Duodenal mucosa (tissue), 2 donors: Measurements from ENCODE around the gene TET2.
"Not testable (repeated sequence)": the region's sequence is repeated elsewhere in the genome, so short reads cannot be mapped to it uniquely, and the experiment has no call there.

Source experiments
- H3K27ac ChIP-seq: one replicate; pipeline ENCODE4 v1.7.0; 2013; ENCODE audit warnings: low read depth, low read length
- H3K27me3 ChIP-seq, 2 donors: one replicate each; pipeline ENCODE4 v1.7.0; 2013; ENCODE audit warnings: low read length in 2 of 2, control low read depth in 1 of 2; ENCODE audit not compliant: insufficient read depth in 2 of 2, control insufficient read depth in 1 of 2
- H3K36me3 ChIP-seq, 2 donors: one replicate each; pipeline ENCODE4 v1.7.0; 2013; ENCODE audit warnings: low read length in 2 of 2, control low read depth in 1 of 2; ENCODE audit not compliant: insufficient read depth in 2 of 2, control insufficient read depth in 1 of 2
- H3K4me1 ChIP-seq, 2 donors: one replicate each; pipeline ENCODE4 v1.7.0; 2013; ENCODE audit warnings: low read length in 2 of 2, control low read depth in 1 of 2; ENCODE audit not compliant: insufficient read depth in 2 of 2, control insufficient read depth in 1 of 2
- H3K4me3 ChIP-seq, 2 donors: one replicate each; pipeline ENCODE4 v1.7.0; 2013; ENCODE audit warnings: low read length in 2 of 2, low read depth in 1 of 2
- H3K9ac ChIP-seq, 2 donors: one replicate each; pipeline ENCODE4 v1.7.0; 2013; ENCODE audit warnings: low read length in 2 of 2, low read depth in 1 of 2
- H3K9me3 ChIP-seq, 2 donors: one replicate each; pipeline ENCODE4 v1.7.0; 2013; ENCODE audit warnings: low read length in 2 of 2, control low read depth in 1 of 2; ENCODE audit not compliant: control insufficient read depth in 1 of 2

The TET2 gene

DNA sequence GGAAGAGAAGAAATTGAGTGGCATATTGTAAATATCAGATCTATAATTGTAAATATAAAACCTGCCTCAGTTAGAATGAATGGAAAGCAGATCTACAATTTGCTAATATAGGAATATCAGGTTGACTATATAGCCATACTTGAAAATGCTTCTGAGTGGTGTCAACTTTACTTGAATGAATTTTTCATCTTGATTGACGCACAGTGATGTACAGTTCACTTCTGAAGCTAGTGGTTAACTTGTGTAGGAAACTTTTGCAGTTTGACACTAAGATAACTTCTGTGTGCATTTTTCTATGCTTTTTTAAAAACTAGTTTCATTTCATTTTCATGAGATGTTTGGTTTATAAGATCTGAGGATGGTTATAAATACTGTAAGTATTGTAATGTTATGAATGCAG lies 132.6 kb downstream of the TET2 start:
- Histone ChIP-seq H3K36me3 (peaks cover 23 to 24% of the 10 kb centered on the region in 2 donors), H3K9me3 (no peaks in the 10 kb centered on the region), H3K27ac (no peak overlapping the region), H3K27me3 (no peaks in the 10 kb centered on the region), H3K4me1 (no peaks in the 10 kb centered on the region), H3K4me3 (no peak overlapping the region), H3K9ac (no peak overlapping the region)

DNA sequence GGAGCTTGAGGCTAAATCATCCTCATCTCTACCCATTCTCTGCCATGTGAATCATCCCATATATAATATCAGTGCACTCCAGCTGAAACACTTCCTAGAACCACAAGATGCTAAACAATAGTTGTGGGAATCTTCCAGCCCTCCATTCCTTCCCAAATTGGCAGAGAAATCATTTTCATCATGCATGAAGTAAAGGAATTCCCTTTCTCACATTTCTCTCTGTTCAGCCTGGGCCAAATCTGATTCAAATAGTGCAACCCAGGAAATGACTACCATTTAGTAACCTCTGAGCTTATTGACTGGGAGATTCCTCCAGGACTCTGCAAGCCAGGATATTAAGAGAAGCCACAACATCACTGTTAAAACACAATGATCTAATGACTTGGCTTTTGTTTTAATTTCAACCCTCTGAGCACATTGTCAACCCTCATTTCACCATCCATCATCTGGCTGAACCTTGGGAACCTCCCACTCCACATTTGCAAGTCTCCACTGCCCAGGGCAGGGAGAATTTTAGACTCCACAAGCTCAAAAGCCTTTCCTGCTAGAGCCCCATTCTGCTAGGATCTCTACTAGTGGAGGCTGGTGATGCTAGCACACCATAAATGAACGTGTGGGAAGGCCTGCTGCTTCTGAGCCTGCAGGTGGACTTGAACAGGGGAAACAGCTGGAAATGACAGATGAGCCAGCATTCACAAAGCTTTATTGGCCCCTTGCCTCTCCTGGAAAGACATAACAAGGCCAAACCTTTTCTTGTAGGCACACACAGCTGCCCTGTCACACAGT lies 133.9 kb downstream of the TET2 start:
- H3K27ac ChIP-seq = no peak overlapping the region
- H3K9ac ChIP-seq = no peak overlapping the region
- H3K4me1 ChIP-seq = no peaks in the 10 kb centered on the region
- no peak overlapping the region for H3K4me3 ChIP-seq
- H3K9me3 ChIP-seq = no peaks in the 10 kb centered on the region
- H3K27me3 ChIP-seq = no peaks in the 10 kb centered on the region
- peaks cover 11 to 12% of the 10 kb centered on the region in 2 donors for H3K36me3 ChIP-seq

DNA sequence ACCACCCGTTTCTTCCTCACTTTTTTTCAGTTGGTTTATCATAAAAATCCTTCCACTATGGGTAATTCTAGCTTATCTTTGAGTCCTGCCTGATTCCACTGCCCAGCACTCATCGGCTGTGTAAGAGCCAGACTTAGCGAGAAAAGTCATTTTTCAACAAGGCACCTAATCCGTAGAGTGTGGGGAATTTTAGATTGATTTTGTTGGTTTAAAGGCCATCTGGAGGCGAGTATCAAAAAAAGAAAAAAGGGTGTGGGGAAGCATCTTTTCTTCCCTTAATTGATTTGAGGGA lies 134.4 kb downstream of the TET2 start:
- Histone ChIP-seq H3K4me3 (no peak overlapping the region), H3K27me3 (no peaks in the 10 kb centered on the region), H3K9ac (no peak overlapping the region), H3K9me3 (no peaks in the 10 kb centered on the region), H3K27ac (no peak overlapping the region), H3K36me3 (peaks cover 5 to 6% of the 10 kb centered on the region in 2 donors), H3K4me1 (no peaks in the 10 kb centered on the region)

DNA sequence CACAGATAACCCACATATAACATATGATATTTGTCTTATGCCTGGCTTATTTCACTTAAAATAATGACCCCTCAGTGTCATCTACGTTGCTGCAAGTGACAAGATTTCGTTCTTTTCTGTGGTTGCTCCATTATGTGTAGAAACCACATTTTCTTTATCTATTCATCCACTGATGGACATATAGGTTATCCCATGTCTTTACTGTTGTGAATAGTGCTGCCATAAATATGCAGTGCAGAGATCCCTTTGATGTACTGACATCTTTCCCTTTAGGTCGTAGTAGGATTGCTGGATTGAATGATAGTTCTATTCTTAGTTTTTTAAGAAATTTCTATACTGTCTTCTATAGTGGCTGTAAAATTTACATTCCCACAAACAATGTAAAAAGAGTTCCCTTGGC lies 135.8 kb downstream of the TET2 start:
- no peaks in the 10 kb centered on the region for H3K4me1 ChIP-seq
- no peaks in the 10 kb centered on the region for H3K27me3 ChIP-seq
- H3K27ac ChIP-seq = no peak overlapping the region
- no peak overlapping the region for H3K9ac ChIP-seq
- H3K9me3 ChIP-seq = no peaks in the 10 kb centered on the region
- no peak overlapping the region for H3K4me3 ChIP-seq
- no peaks in the 10 kb centered on the region for H3K36me3 ChIP-seq

DNA sequence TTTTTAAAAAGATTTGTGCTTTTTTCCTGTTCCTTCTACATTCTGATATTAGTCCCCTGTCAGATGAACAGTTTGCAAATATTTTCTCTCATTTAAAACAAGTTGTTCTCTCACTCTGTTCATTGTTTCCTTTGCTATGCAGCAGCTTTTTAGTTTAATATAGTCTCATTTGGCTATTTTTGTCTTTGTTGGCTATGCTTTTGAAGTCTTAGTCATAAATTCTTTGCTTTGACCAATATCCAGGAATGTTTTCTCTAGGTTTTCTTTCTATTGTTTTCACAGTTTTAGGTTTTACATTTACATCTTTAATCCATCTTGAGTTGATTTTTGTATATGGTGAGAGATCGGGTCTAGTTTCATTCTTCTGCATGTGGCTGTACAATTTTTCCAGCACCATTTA lies 136.8 kb downstream of the TET2 start:
- Histone ChIP-seq H3K27ac (no peak overlapping the region), H3K27me3 (no peaks in the 10 kb centered on the region), H3K4me1 (no peaks in the 10 kb centered on the region), H3K36me3 (no peaks in the 10 kb centered on the region), H3K9ac (no peak overlapping the region), H3K9me3 (peaks cover 0 to 5% of the 10 kb centered on the region in 2 donors), H3K4me3 (no peak overlapping the region)

DNA sequence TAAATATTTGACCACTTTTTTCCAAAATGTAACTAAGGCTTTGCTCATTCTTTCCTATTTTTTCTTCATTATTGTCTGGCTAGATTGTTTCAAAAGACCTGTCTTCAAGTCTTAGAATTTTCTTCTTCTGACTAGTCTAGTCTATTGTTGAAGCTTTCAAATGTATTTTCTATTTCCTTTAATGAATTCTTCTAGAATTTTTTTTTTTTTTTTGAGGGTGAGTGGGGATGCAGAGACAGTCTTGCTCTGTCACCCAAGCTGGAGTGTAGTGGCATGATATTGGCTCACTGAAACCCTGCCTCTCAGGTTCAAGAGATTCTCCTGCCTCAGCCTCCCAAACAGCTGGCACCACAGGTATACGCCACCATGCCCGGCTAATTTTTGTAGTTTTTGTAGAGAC lies 141.4 kb downstream of the TET2 start:
- Histone ChIP-seq H3K4me1 (no peaks in the 10 kb centered on the region), H3K4me3 (no peak overlapping the region), H3K36me3 (no peaks in the 10 kb centered on the region), H3K9ac (no peak overlapping the region), H3K27me3 (no peaks in the 10 kb centered on the region), H3K27ac (no peak overlapping the region), H3K9me3 (peaks cover 0 to 5% of the 10 kb centered on the region in 2 donors)

DNA sequence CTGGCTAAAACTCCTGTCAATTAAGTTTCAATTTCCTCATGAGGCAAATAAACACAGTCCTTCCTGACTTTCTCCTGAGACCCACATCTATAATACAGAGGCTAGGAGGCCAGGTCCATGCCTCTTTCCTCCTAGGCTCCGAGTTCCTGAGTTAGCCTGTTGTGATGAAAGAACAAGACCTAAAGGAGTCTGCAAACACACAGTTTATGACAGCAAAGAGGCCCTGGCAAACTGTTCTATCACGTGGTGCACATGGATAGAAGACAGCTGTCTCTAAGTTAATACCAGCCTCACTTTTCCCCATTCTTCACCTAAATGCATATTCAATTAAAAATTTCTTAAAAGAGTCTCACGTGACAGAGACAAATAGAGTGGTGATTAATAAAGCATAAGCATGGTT lies 145.2 kb downstream of the TET2 start:
- H3K27ac ChIP-seq = no peak overlapping the region
- H3K4me1 ChIP-seq = no peaks in the 10 kb centered on the region
- H3K9ac ChIP-seq = no peak overlapping the region
- no peaks in the 10 kb centered on the region for H3K36me3 ChIP-seq
- peaks cover 0 to 5% of the 10 kb centered on the region in 2 donors for H3K9me3 ChIP-seq
- H3K27me3 ChIP-seq = no peaks in the 10 kb centered on the region
- H3K4me3 ChIP-seq = no peak overlapping the region

DNA sequence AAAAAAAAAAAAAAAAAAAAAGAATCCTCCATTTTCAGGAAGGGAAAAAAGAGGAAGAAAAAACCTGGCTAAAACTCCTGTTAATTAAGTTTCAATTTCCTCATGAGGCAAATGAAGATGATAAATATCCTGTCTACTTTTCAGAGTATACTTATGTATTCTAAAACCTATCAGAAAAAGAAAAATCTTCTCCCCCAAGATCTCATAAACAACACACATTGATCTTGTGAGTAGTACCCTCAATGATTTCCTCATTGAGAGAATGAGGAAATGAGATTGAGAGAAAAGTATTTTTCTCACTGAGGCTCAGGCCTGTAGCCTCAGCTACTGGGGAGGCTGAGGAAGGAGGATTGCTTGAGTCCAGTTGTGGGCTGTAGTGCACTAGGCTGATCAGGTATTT lies 146.7 kb downstream of the TET2 start:
- Histone ChIP-seq H3K9ac (no peak overlapping the region), H3K27me3 (no peaks in the 10 kb centered on the region), H3K4me1 (no peaks in the 10 kb centered on the region), H3K4me3 (no peak overlapping the region), H3K36me3 (no peaks in the 10 kb centered on the region), H3K9me3 (peaks cover 0 to 1% of the 10 kb centered on the region in 2 donors), H3K27ac (no peak overlapping the region)

DNA sequence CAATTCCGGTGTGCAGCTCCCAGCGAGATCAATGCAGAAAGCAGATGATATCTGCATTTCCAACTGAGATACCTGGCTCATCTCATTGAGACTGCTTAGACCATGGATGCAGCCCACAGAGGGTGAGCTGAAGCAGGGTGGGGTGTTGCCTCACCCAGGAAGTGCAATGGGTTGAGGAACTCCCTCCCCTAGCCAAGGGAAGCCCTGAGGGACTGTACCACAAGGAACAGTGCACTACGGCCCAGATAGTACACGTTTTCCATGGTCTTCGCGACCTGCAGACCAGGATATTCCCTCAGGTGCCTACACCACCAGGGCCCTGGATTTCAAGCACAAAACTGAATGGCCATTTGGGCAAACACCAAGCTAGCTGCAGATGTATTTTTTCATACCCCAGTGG lies 150.0 kb downstream of the TET2 start:
- Histone ChIP-seq H3K9ac (no peak overlapping the region), H3K27ac (no peak overlapping the region), H3K27me3 (no peaks in the 10 kb centered on the region), H3K9me3 (no peaks in the 10 kb centered on the region), H3K36me3 (no peaks in the 10 kb centered on the region), H3K4me3 (no peak overlapping the region), H3K4me1 (no peaks in the 10 kb centered on the region)

DNA sequence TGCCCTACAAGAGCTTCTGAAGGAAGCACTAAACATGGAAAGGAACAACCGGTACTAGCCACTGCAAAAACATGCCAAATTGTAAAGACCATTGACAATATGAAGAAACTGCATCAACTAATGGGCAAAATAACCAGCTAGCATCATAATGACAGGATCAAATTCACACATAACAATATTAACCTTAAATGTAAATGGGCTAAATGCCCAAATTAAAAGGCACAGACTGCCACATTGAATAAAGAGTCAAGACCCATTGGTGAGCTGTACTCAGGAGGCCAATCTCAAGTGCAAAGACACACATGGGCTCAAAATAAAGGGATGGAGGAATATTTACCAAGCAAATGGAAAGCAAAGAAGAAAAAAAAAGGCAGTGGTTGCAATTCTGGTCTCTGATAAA lies 152.4 kb downstream of the TET2 start:
- not testable (repeated sequence) for H3K4me1 ChIP-seq, H3K27ac ChIP-seq, H3K9me3 ChIP-seq, H3K4me3 ChIP-seq, H3K9ac ChIP-seq, H3K36me3 ChIP-seq, H3K27me3 ChIP-seq

DNA sequence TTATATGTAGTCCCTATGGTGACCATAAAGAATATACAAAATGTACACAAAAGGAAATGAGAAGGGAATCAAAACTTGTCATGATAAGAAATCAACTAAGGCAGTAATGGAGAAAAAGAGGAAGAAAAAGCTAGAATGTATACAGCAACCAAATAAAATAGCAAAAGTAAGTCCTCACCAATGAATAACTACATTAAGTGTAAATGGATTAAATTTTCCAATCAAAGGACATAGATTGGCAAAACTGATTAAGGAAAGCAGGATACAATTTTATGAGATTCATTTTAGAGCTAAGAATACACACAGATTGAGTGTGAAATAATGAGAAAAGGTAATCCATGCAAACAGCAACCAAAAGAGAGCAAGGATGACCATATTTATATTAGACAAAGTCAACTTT lies 157.4 kb downstream of the TET2 start:
- peaks cover 0 to 6% of the 10 kb centered on the region in 2 donors for H3K9me3 ChIP-seq
- no peak overlapping the region for H3K4me3 ChIP-seq
- H3K27ac ChIP-seq = no peak overlapping the region
- H3K4me1 ChIP-seq = no peaks in the 10 kb centered on the region
- no peaks in the 10 kb centered on the region for H3K27me3 ChIP-seq
- H3K9ac ChIP-seq = no peak overlapping the region
- no peaks in the 10 kb centered on the region for H3K36me3 ChIP-seq
